Esophagus squamous epithelium (tissue), 4 donors: ENCODE data around the gene HACL1.

Source experiments
- CTCF ChIP-seq, 6 experiments: fragments of 450-650 bp in 4 of 6; fragments of 200-600 bp in 2 of 6; sonication (generic) in 2 of 6; IDR thresholded peaks; one replicate each; pipeline ENCODE4 v1.5.1; 2016 to 2019; ENCODE audit warnings: antibody characterized with exemption in 6 of 6, mild to moderate bottlenecking in 4 of 6, moderate library complexity in 4 of 6
- POLR2A ChIP-seq, 4 donors: fragments of 450-650 bp; IDR thresholded peaks; one replicate each; pipeline ENCODE4 v1.6.1; 2017; ENCODE audit warnings: antibody characterized with exemption in 4 of 4, mild to moderate bottlenecking in 4 of 4, moderate library complexity in 3 of 4

GRCh38 chr3:15528854-15529537 lies 72.4 kb downstream of the HACL1 start:
- TF ChIP-seq CTCF (IDR thresholded peaks at IDR 0.05): no peak
- no peak for TF ChIP-seq POLR2A (IDR thresholded peaks at IDR 0.05)
